H1 (cell line): Measurements from ENCODE around the gene GPR42. TPM values are rescaled to one million over a fixed set of nuclear protein-coding genes. Genes with fewer than 3 reads are reported as not detected.

ENCODE experiments used
- CTCF ChIA-PET: fragments of 300-600 bp; sonication (Branson Sonifier 250); formaldehyde crosslinking; loops from one replicate; lab custom pipeline; 2021; ENCODE audit not compliant: partially characterized antibody; lab: Charles Lee
- POLR2A ChIA-PET: fragments of 300-600 bp; sonication (Branson Sonifier 250); formaldehyde crosslinking; loops from one replicate; lab custom pipeline; 2021; ENCODE audit warnings: inconsistent platforms; ENCODE audit not compliant: partially characterized antibody; lab: Charles Lee
- DNase-seq, 2 experiments: peaks; one replicate each; pipeline versions ENCODE4 v3.0.0 to v3.0.0-alpha.2; 2010 to 2022; ENCODE audit warnings: low spot score in 2 of 2, low read depth in 1 of 2, mixed read lengths in 1 of 2
- FAIRE-seq: peaks from 2 replicates; lab custom pipeline; 2011; peaks lifted over from hg19 to GRCh38; lab: Jason Lieb, UNC
- H2AFZ ChIP-seq: 2 replicates; pipeline ENCODE4 v1.8.1; 2012; ENCODE audit warnings: low read length, inconsistent platforms
- H2AK5ac ChIP-seq: 2 replicates; pipeline ENCODE4 v1.6.1; 2013; ENCODE audit warnings: low read depth, low read length
- H2BK120ac ChIP-seq: replicated peaks from 2 replicates; pipeline ENCODE3; 2013; ENCODE audit warnings: low read depth, low read length, inconsistent platforms
- H2BK12ac ChIP-seq: 2 replicates; pipeline ENCODE4 v1.6.1; 2013; ENCODE audit warnings: low read depth, low read length
- H2BK15ac ChIP-seq: 2 replicates; pipeline ENCODE4 v1.6.1; 2013; ENCODE audit warnings: low read length
- H2BK20ac ChIP-seq: 2 replicates; pipeline ENCODE4 v1.6.1; 2013; ENCODE audit warnings: low read length
- H2BK5ac ChIP-seq: 2 replicates; pipeline ENCODE4 v1.6.1; 2013; ENCODE audit warnings: low read depth, low read length
- H3K14ac ChIP-seq: 2 replicates; pipeline ENCODE4 v1.6.1; 2013; ENCODE audit warnings: inconsistent platforms; ENCODE audit not compliant: insufficient read length
- H3K18ac ChIP-seq: 2 replicates; pipeline ENCODE4 v1.6.1; 2013; ENCODE audit warnings: low read length; ENCODE audit errors: extremely low read depth
- H3K23ac ChIP-seq: 2 replicates; pipeline ENCODE4 v1.6.1; 2013; ENCODE audit warnings: inconsistent platforms; ENCODE audit not compliant: insufficient read length
- H3K23me2 ChIP-seq: 2 replicates; pipeline ENCODE4 v1.6.1; 2013; ENCODE audit warnings: low read depth, low read length
- H3K27ac ChIP-seq: 2 replicates; pipeline ENCODE4 v1.6.1; 2011; ENCODE audit warnings: low read depth, low read length, inconsistent platforms
- H3K27me3 ChIP-seq, 4 experiments: replicated peaks in 1 of 4; 1 replicate in 1 of 4; 2 replicates in 3 of 4; pipeline versions ENCODE4 v1.6.1 to v1.8.1; 2011 to 2013; ENCODE audit warnings: low read length in 3 of 4, mild to moderate bottlenecking in 3 of 4, inconsistent platforms in 2 of 4, mixed read lengths in 2 of 4, moderate library complexity in 1 of 4; ENCODE audit not compliant: control insufficient read depth in 3 of 4, insufficient read depth in 3 of 4; ENCODE audit errors: extremely low read depth in 1 of 4
- H3K36me3 ChIP-seq, 4 experiments: 2 replicates each; pipeline versions ENCODE4 v1.6.1 to v1.8.1; 2011 to 2013; ENCODE audit warnings: mild to moderate bottlenecking in 4 of 4, low read length in 3 of 4, moderate library complexity in 2 of 4, control low read depth in 1 of 4, inconsistent platforms in 1 of 4; ENCODE audit not compliant: insufficient read depth in 4 of 4, control insufficient read depth in 2 of 4
- H3K4ac ChIP-seq: replicated peaks from 2 replicates; pipeline ENCODE3; 2013; ENCODE audit warnings: low read length, low read depth, mixed read lengths, inconsistent platforms; ENCODE audit not compliant: insufficient read length
- H3K4me1 ChIP-seq, 4 experiments: replicated peaks in 1 of 4; 1 replicate in 1 of 4; 2 replicates in 3 of 4; pipeline versions ENCODE4 v1.6.1 to v1.8.1; 2011 to 2013; ENCODE audit warnings: low read length in 3 of 4, inconsistent platforms in 2 of 4, mixed read lengths in 1 of 4; ENCODE audit not compliant: insufficient read depth in 4 of 4, control insufficient read depth in 3 of 4
- H3K4me2 ChIP-seq, 2 experiments: 2 replicates each; pipeline versions ENCODE4 v1.6.1 to v1.8.1; 2011 to 2013; ENCODE audit warnings: low read depth in 2 of 2, low read length in 2 of 2, control low read depth in 1 of 2, inconsistent platforms in 1 of 2, mild to moderate bottlenecking in 1 of 2; ENCODE audit not compliant: insufficient read depth in 1 of 2
- H3K4me3 ChIP-seq, 4 experiments: fragments of 200-600, 300-600 bp in 1 of 4; sonication (generic), shearing (Covaris generic), sonication (Bioruptor Twin) in 1 of 4; 2 replicates each; pipeline versions ENCODE4 v1.5.1 to v1.8.1; 2011 to 2016; ENCODE audit warnings: low read length in 4 of 4, low read depth in 3 of 4, control low read depth in 2 of 4, inconsistent platforms in 2 of 4, mild to moderate bottlenecking in 2 of 4, mixed read lengths in 1 of 4, moderate library complexity in 1 of 4; ENCODE audit not compliant: insufficient read depth in 2 of 4; ENCODE audit errors: extremely low read depth in 1 of 4
- H3K56ac ChIP-seq: replicated peaks from 2 replicates; pipeline ENCODE3; 2013; ENCODE audit warnings: low read depth, mild to moderate bottlenecking, mixed read lengths, low read length, inconsistent platforms; ENCODE audit not compliant: insufficient read length
- H3K79me1 ChIP-seq: 2 replicates; pipeline ENCODE4 v1.6.1; 2013; ENCODE audit warnings: low read depth, low read length, control low read depth
- H3K79me2 ChIP-seq, 2 experiments: 2 replicates each; pipeline versions ENCODE4 v1.6.1 to v1.8.1; 2012 to 2013; ENCODE audit warnings: low read length in 2 of 2, mild to moderate bottlenecking in 2 of 2, inconsistent platforms in 1 of 2; ENCODE audit not compliant: insufficient read depth in 2 of 2, control insufficient read depth in 1 of 2
- H3K9ac ChIP-seq, 4 experiments: replicated peaks in 1 of 4; 1 replicate in 1 of 4; 2 replicates in 3 of 4; pipeline versions ENCODE4 v1.6.1 to v1.8.1; 2011 to 2013; ENCODE audit warnings: low read depth in 3 of 4, low read length in 3 of 4, control low read depth in 2 of 4, mild to moderate bottlenecking in 2 of 4, moderate library complexity in 2 of 4, inconsistent platforms in 1 of 4; ENCODE audit errors: extremely low read depth in 1 of 4
- H3K9me3 ChIP-seq, 2 experiments: 2 replicates each; pipeline versions ENCODE4 v1.6.1 to v1.8.1; 2012 to 2013; ENCODE audit warnings: mild to moderate bottlenecking in 2 of 2, moderate library complexity in 2 of 2, control low read depth in 1 of 2, inconsistent platforms in 1 of 2, low read depth in 1 of 2, low read length in 1 of 2, mixed read lengths in 1 of 2; ENCODE audit not compliant: insufficient read depth in 2 of 2
- H4K20me1 ChIP-seq, 2 experiments: replicated peaks in 1 of 2; 2 replicates each; pipeline versions ENCODE3 to v1.8.1; 2011 to 2013; ENCODE audit warnings: inconsistent platforms in 2 of 2, low read length in 2 of 2, mild to moderate bottlenecking in 1 of 2; ENCODE audit not compliant: insufficient read depth in 2 of 2, control insufficient read depth in 1 of 2
- H4K5ac ChIP-seq: 2 replicates; pipeline ENCODE4 v1.6.1; 2013; ENCODE audit warnings: low read length, low read depth, mixed read lengths, inconsistent platforms; ENCODE audit not compliant: insufficient read length
- H4K8ac ChIP-seq: 2 replicates; pipeline ENCODE4 v1.8.0; 2013; ENCODE audit warnings: mild to moderate bottlenecking, moderate library complexity, low read length, inconsistent platforms; ENCODE audit not compliant: insufficient read depth; ENCODE audit errors: extremely low read depth
- H4K91ac ChIP-seq: replicated peaks from 2 replicates; pipeline ENCODE3; 2013; ENCODE audit warnings: low read length, mixed read lengths, inconsistent platforms; ENCODE audit not compliant: insufficient read length
- ATF3 ChIP-seq: IDR thresholded peaks from 2 replicates; pipeline ENCODE4 v1.6.1; 2011; ENCODE audit warnings: low read depth, mild to moderate bottlenecking, low read length; ENCODE audit not compliant: insufficient read depth
- CTBP2 ChIP-seq: IDR thresholded peaks from 2 replicates; pipeline ENCODE4 v1.7.0; 2011; ENCODE audit warnings: borderline replicate concordance, mild to moderate bottlenecking, moderate library complexity, mixed read lengths, low read length; ENCODE audit not compliant: insufficient read depth, insufficient read length
- EGR1 ChIP-seq: IDR thresholded peaks from 2 replicates; pipeline ENCODE4 v1.6.1; 2011; ENCODE audit warnings: low read depth, low read length, borderline replicate concordance
- HDAC2 ChIP-seq, 2 experiments: fragments of 300-600 bp in 1 of 2; sonication (generic) in 1 of 2; IDR thresholded peaks; 2 replicates each; pipeline ENCODE4 v1.6.1; 2011 to 2012; ENCODE audit warnings: low read depth in 2 of 2, low read length in 2 of 2, mild to moderate bottlenecking in 2 of 2, moderate library complexity in 2 of 2, borderline replicate concordance in 1 of 2, inconsistent platforms in 1 of 2
- KDM4A ChIP-seq: IDR thresholded peaks from one replicate; pipeline ENCODE4 v1.7.1; 2012; ENCODE audit warnings: low read depth, mild to moderate bottlenecking, moderate library complexity, low read length, inconsistent platforms; ENCODE audit not compliant: severe bottlenecking
- RBBP5 ChIP-seq: IDR thresholded peaks from 2 replicates; pipeline ENCODE4 v1.7.1; 2012; ENCODE audit warnings: low read depth, mild to moderate bottlenecking, inconsistent platforms, low read length, moderate library complexity, borderline replicate concordance
- SIN3A ChIP-seq, 2 experiments: IDR thresholded peaks in 1 of 2; conservative IDR thresholded peaks in 1 of 2; 2 replicates each; pipeline ENCODE4 v1.6.1; 2011 to 2012; ENCODE audit warnings: low read length in 2 of 2, improper control_type of control experiment in 1 of 2, low read depth in 1 of 2, mild to moderate bottlenecking in 1 of 2
- TAF1 ChIP-seq: IDR thresholded peaks from 2 replicates; pipeline ENCODE4 v1.6.1; 2011; ENCODE audit warnings: mild to moderate bottlenecking, low read depth, low read length
- TBP ChIP-seq: IDR thresholded peaks from 2 replicates; pipeline ENCODE4 v1.6.1; 2011; ENCODE audit warnings: low read depth, low read length, improper control_type of control experiment
- YY1 ChIP-seq: IDR thresholded peaks from 2 replicates; pipeline ENCODE4 v1.6.1; 2011; ENCODE audit warnings: low read depth, mild to moderate bottlenecking, low read length
- ZNF274 ChIP-seq: IDR thresholded peaks from 2 replicates; pipeline ENCODE4 v1.7.0; 2012; ENCODE audit warnings: low read length, borderline replicate concordance; ENCODE audit errors: extremely low read depth
- WGBS, 2 experiments: shearing (Covaris generic) in 1 of 2; methylation state at CpG; one replicate each; pipeline versions ENCODE4 v1.1.6 to v1.1.7; 2013 to 2015; ENCODE audit warnings: low lambda C conversion rate in 2 of 2, mixed read lengths in 2 of 2, inconsistent platforms in 1 of 2, low coverage in 1 of 2, missing lambda C conversion rate in 1 of 2; ENCODE audit not compliant: insufficient replicate concordance in 2 of 2, insufficient coverage in 1 of 2, insufficient read length in 1 of 2; ENCODE audit errors: extremely low coverage in 1 of 2, missing lambda C conversion rate in 1 of 2; 5-methylcytosine and 5-hydroxymethylcytosine counted together
- polyA plus RNA-seq, 7 experiments: library from polyadenylated mRNA; depleted of rRNA in 3 of 7; stranded (reverse) in 5 of 7; unstranded in 2 of 7; fragments of >200 nt in 5 of 7; fragments of 200-250 nt in 2 of 7; gene quantifications; 1 replicate in 5 of 7; 2 replicates in 1 of 7; 4 replicates in 1 of 7; pipeline versions ENCODE4 v1.2.1 to v1.2.3, GENCODE V29; 2011 to 2013; ENCODE audit warnings: missing spikeins in 2 of 7, mixed read lengths in 2 of 7
- total RNA-seq: library from RNA; stranded (reverse); fragmentation: NEBNext Ultra II Directional; extraction: Animal tissue kit (Norgen Biotek cat#: 25700); gene quantifications from 2 replicates; pipeline ENCODE4 v1.2.1, GENCODE V29; 2021

Gene GPR42
- total and polyA plus RNA-seq, 2 of the 8 experiments (the other 6 are each of a cell fraction or from before 2014, with no cell fraction given) = not detected

DNA sequence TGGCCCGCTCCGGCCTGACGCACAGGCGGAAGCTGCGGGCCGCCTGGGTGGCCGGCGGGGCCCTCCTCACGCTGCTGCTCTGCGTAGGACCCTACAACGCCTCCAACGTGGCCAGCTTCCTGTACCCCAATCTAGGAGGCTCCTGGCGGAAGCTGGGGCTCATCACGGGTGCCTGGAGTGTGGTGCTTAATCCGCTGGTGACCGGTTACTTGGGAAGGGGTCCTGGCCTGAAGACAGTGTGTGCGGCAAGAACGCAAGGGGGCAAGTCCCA lies 18.8 kb upstream of the GPR42 start:
- Histone ChIP-seq H3K27ac (no peak overlapping the region), H3K4me3 (no peak overlapping the region), H3K9me3 (no peaks in the 10 kb centered on the region), H3K27me3 (no peaks in the 10 kb centered on the region), H3K18ac (no peak overlapping the region), H3K14ac (no peak overlapping the region), H3K79me2 (no peaks in the 10 kb centered on the region), H3K4me1 (peaks cover 0 to 2% (median 0%) of the 10 kb centered on the region in 4 experiments; a peak in 2 of 7 replicates), H3K56ac (no peak overlapping the region), H4K8ac (peak overlapping the region; percentile 54; the same call in 1 of the 2 replicates), H4K5ac (no peak overlapping the region), H2AK5ac (no peak overlapping the region), H3K4ac (no peak overlapping the region), H2BK5ac (no peak overlapping the region), H3K9ac (no peak overlapping the region), H2BK120ac (no peak overlapping the region), H2BK20ac (no peak overlapping the region), H4K91ac (no peak overlapping the region), H3K23me2 (no peaks in the 10 kb centered on the region), H4K20me1 (no peaks in the 10 kb centered on the region), H2AFZ (peak overlapping the region; percentile 99; the same call in 1 of the 2 replicates), H3K79me1 (no peaks in the 10 kb centered on the region), H3K23ac (no peak overlapping the region), H3K36me3 (no peaks in the 10 kb centered on the region), H2BK12ac (no peak overlapping the region), H3K4me2 (no peak overlapping the region), H2BK15ac (peak overlapping the region; percentile 6; the same call in 1 of the 2 replicates)
- DNase-seq (no peak), FAIRE-seq (no peak)
- WGBS, 2 experiments = 96% methylated on average over 14 of the region's 18 CpGs; no CpG with 5 or more reads in 1 of the 2 experiments
- POLR2A ChIA-PET = interaction anchor here (0.6 to 1.0 kb wide), 3 partner anchors 116 to 158 kb away, joined by 3 read pairs; no protein-coding TSS in a partner anchor
- CTCF ChIA-PET = interaction anchor here (0.7 to 4.1 kb wide), 36 partner anchors 8 to 303 kb away, joined by 3 to 51 read pairs (median 5); partner anchors contain the start of gene HAMP
- TF ChIP-seq ATF3 = no peak
- no peak for TF ChIP-seq SIN3A (conservative IDR thresholded peaks at IDR 0.05 in 1 of 2, IDR thresholded peaks at IDR 0.05 in 1 of 2; ENCODE audit: low read depth in 1 of 2, low read length in 2 of 2)
- TF ChIP-seq RBBP5 = no peak
- no peak for TF ChIP-seq HDAC2 (IDR thresholded peaks at IDR 0.05; ENCODE audit: borderline replicate concordance in 1 of 2, low read depth in 2 of 2, low read length in 2 of 2)
- no peak for TF ChIP-seq TAF1
- TF ChIP-seq ZNF274 = no peak
- TF ChIP-seq EGR1 = no peak
- no peak for TF ChIP-seq KDM4A
- no peak for TF ChIP-seq YY1
- TF ChIP-seq CTBP2 = no peak
- TF ChIP-seq TBP = no peak
